ENCODE data around the gene PNMA8A. TPM values are rescaled to one million over a fixed set of nuclear protein-coding genes. Genes with fewer than 3 reads are reported as not detected.
A peak's percentile ranks its signal among the peaks of the same experiment; 100 is the strongest.

Gene PNMA8A, protein sequence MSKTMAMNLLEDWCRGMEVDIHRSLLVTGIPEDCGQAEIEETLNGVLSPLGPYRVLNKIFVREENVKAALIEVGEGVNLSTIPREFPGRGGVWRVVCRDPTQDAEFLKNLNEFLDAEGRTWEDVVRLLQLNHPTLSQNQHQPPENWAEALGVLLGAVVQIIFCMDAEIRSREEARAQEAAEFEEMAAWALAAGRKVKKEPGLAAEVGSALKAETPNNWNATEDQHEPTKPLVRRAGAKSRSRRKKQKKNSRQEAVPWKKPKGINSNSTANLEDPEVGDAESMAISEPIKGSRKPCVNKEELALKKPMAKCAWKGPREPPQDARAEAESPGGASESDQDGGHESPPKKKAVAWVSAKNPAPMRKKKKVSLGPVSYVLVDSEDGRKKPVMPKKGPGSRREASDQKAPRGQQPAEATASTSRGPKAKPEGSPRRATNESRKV
- under 1 TPM in 1 of 4 donors, not detected in 3; 0.28 TPM for total RNA-seq

- Histone ChIP-seq H3K4me1 (peaks cover 0 to 4% (median 0%) of the 10 kb centered on the region in 4 donors), H3K27me3 (no peaks in the 10 kb centered on the region), H3K27ac (peak within 1 kb of the TSS in 2 of 4 donors; percentile 25 to 26), H3K4me3 (peak within 1 kb of the TSS in 3 of 4 donors; percentile 5 to 32 (median 6)), H3K36me3 (no peaks in the 10 kb centered on the region), H3K9me3 (no peaks in the 10 kb centered on the region)
- TF ChIP-seq, protein P1, sequence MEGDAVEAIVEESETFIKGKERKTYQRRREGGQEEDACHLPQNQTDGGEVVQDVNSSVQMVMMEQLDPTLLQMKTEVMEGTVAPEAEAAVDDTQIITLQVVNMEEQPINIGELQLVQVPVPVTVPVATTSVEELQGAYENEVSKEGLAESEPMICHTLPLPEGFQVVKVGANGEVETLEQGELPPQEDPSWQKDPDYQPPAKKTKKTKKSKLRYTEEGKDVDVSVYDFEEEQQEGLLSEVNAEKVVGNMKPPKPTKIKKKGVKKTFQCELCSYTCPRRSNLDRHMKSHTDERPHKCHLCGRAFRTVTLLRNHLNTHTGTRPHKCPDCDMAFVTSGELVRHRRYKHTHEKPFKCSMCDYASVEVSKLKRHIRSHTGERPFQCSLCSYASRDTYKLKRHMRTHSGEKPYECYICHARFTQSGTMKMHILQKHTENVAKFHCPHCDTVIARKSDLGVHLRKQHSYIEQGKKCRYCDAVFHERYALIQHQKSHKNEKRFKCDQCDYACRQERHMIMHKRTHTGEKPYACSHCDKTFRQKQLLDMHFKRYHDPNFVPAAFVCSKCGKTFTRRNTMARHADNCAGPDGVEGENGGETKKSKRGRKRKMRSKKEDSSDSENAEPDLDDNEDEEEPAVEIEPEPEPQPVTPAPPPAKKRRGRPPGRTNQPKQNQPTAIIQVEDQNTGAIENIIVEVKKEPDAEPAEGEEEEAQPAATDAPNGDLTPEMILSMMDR (IDR thresholded peaks at IDR 0.05), result no peak
- TF ChIP-seq POLR2A (IDR thresholded peaks at IDR 0.05), result no peak
- DNase-seq, result peak in 1 of 3 donors; percentile 50
Observed at GRCh38 chr19:46471116-46471733, at the start of gene PNMA8A. Gene PNMA8A (minus strand): TSS chr19:46471563. CDS start chr19:46471035, 528 bp downstream.

GRCh38 chr19:46520616-46521015, 49.3 kb upstream of the PNMA8A start:
- no peak for TF ChIP-seq POLR2A (IDR thresholded peaks at IDR 0.05)
- TF ChIP-seq, protein P1 (IDR thresholded peaks at IDR 0.05), result no peak
- H3K27me3 ChIP-seq, result no peaks in the 10 kb centered on the region
- no peaks in the 10 kb centered on the region for H3K36me3 ChIP-seq
- H3K27ac ChIP-seq, result no peak overlapping the region
- no peak for DNase-seq
- H3K9me3 ChIP-seq, result no peaks in the 10 kb centered on the region
- no peak overlapping the region for H3K4me3 ChIP-seq
- H3K4me1 ChIP-seq, result no peaks in the 10 kb centered on the region

GRCh38 chr19:46517471-46517870, 46.1 kb upstream of the PNMA8A start:
- H3K27ac ChIP-seq, result no peak overlapping the region
- DNase-seq, result no peak
- no peak overlapping the region for H3K4me3 ChIP-seq
- no peaks in the 10 kb centered on the region for H3K9me3 ChIP-seq
- peaks cover 0 to 4% (median 1%) of the 10 kb centered on the region in 4 donors for H3K4me1 ChIP-seq
- H3K27me3 ChIP-seq, result no peaks in the 10 kb centered on the region
- no peak for TF ChIP-seq POLR2A (IDR thresholded peaks at IDR 0.05)
- TF ChIP-seq, protein P1 (IDR thresholded peaks at IDR 0.05), result no peak
- H3K36me3 ChIP-seq, result no peaks in the 10 kb centered on the region

- peaks cover 0 to 4% (median 1%) of the 10 kb centered on the region in 4 donors for H3K4me1 ChIP-seq
- H3K27me3 ChIP-seq, result no peaks in the 10 kb centered on the region
- no peak for DNase-seq
- H3K4me3 ChIP-seq, result no peak overlapping the region
- no peaks in the 10 kb centered on the region for H3K9me3 ChIP-seq
- TF ChIP-seq POLR2A (IDR thresholded peaks at IDR 0.05), result no peak
- TF ChIP-seq, protein P1 (IDR thresholded peaks at IDR 0.05), result peak; percentile 36 to 59 (median 45)
- no peak overlapping the region for H3K27ac ChIP-seq
- no peaks in the 10 kb centered on the region for H3K36me3 ChIP-seq
Observed at GRCh38 chr19:46515879-46516350, 44.6 kb upstream of the PNMA8A start.

- Histone ChIP-seq H3K36me3 (no peaks in the 10 kb centered on the region), H3K27me3 (no peaks in the 10 kb centered on the region), H3K4me3 (no peak overlapping the region), H3K4me1 (peaks cover 0 to 4% (median 1%) of the 10 kb centered on the region in 4 donors), H3K9me3 (no peaks in the 10 kb centered on the region), H3K27ac (no peak overlapping the region)
- no peak for DNase-seq
- TF ChIP-seq, protein P1 (IDR thresholded peaks at IDR 0.05), result no peak
- TF ChIP-seq POLR2A (IDR thresholded peaks at IDR 0.05), result no peak
Observed at GRCh38 chr19:46515290-46515609, 43.9 kb upstream of the PNMA8A start.

All from Peyer's patch (tissue), 4 donors.